NCI-H2196 (cell line): ENCODE results near the gene HCLS1.

Experiments used
- DNase-seq: peaks from one replicate; lab custom pipeline; 2025; ENCODE audit not compliant: unreplicated experiment; lab: John Stamatoyannopoulos, UW

Gene HCLS1

DNA sequence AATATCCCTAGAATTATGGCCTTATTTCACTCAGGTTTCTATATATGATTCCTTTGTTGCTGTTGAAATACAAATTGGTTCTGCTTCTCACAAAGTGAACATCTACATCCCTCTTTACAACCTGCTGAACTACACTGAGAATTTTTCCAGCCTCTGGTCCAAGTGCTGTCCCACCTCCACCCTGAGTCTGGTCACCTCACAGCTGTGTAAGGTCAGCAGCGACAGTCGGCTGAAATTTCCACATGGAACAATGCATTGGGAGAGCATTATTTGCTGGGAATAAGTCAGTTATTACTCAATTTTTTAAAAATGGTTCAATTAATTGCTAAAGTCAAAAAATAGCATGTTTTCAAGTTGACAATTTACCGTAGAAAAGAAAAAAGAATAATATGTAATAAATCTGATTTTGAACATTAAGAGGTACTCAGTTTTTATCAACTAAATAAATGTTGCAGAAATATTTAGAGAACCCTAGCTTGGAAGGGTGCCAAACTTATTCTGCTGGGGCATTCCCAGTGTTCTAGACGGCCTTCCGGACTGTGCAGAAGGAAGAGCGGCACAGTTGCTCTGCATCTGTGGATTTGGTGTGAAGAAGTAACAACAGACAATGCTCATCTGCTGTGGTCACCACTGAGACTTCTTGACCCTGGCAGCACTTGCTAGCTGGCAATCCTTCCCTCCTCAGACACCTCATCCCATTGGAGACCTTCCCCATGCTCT is 1.8 kb downstream of the HCLS1 start:
- no peak for DNase-seq

DNA sequence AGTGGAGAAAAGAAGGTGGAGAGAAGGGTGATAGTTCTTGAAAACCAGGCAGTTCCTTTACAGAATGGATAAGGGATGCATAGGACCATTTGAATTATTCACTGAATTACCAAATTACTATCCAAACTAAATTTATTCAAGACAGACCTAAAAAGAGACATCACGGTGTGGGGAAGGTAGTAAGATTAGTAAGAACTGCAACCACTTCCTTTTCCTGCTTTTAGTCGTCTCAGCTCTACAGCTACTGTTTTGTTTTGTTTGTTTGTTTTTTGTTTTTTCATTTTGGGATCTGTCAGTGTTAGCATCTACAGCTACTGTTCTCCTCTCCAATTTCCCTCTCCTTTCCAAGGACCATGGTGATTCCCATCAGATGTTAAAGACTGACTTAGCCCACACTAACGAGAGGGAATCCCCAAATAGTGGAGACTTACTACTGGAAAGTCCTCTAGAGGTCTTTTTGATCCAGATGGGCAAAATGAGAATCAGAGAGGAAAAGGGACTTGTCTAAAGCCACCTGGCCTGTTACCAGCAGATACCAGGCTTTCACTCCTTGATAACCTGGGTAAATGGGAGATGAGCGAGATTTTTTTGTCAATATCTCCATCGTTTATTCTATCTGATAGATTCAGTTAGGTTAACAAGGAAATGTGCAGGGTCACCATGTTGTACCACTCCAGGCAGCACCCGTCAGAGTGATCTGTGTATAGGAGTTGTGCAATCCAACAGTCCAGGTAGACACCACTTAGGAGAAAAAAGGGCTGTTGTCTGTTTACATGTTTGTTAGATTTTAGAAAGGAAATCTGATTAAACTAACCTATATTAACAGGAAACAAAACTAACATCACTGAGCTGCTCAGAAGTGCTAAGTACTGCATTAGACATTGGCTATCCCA is 6.0 kb downstream of the HCLS1 start:
- no peak for DNase-seq

DNA sequence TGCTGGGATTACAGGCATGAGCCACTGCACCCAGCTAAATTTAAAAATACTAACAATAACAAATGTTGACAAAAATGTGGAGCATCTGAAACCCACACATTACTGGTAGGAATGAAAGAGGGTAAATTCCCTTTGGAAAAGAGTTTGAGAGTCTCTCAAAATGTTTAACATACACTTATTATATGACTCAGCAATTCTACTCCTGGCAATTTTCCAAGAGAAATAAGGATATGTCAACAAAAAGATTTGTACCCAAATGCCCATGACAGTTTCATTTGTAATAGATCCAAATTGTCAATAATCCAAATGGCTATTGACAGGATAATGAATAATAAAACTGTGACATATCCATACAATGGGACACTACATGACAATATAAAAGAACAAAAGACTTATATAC is 9.0 kb downstream of the HCLS1 start:
- peak; percentile 16 for DNase-seq

DNA sequence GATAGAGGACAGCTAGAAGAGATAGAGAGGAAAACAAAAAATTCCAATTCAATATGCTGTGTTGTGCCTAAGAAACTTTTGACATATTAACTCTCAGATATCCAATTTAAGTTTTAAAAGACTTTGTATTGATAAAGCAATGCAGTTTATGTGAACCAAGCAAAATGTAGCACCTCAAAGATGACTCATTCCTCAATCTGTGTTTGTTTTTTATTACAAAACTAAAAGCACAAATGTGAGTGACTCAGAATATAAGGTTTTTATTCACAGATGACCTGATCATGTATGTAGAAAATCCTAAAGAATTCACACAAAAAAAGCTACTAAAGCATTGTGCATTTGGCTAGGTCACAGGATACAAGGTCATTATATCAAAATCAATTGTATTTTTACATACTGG is 11.1 kb downstream of the HCLS1 start:
- no peak for DNase-seq

DNA sequence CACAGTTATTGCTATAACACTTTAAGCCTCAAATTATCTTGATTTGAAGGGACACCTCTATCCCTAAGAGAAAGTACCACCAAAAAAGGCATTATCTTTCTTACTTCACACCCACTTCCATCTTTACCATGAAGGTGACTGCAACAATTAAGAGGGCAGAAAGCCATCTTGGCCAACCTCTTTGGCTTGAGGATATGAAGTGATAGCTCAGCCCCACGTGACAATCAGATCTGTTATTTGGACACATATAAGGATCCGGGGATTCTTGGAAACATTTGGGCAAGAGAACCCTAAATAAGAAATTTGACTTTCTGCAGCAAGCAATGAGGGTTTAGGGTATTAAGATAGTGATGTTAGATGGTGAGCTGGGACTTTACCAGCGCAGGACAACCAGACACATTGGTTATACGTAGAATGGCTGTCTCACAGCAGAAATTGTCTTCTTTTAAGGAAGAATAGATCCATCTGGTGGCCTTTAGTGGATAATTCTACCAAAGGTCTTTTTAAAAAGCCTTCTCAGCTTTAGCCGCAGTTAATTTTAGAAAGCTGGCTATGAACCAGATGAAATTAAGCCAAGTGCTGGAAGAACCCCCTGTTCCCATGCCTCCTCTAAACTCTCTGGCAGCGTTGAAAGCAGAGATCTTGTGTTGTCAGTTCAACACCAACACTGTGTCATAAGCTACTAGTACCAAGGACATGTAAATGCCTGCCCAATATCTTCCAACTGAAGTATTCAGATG is 12.3 kb downstream of the HCLS1 start:
- no peak for DNase-seq

- DNase-seq: no peak
Measured at GRCh38 chr3:121645054-121645453, 15.6 kb downstream of the HCLS1 start.

DNA sequence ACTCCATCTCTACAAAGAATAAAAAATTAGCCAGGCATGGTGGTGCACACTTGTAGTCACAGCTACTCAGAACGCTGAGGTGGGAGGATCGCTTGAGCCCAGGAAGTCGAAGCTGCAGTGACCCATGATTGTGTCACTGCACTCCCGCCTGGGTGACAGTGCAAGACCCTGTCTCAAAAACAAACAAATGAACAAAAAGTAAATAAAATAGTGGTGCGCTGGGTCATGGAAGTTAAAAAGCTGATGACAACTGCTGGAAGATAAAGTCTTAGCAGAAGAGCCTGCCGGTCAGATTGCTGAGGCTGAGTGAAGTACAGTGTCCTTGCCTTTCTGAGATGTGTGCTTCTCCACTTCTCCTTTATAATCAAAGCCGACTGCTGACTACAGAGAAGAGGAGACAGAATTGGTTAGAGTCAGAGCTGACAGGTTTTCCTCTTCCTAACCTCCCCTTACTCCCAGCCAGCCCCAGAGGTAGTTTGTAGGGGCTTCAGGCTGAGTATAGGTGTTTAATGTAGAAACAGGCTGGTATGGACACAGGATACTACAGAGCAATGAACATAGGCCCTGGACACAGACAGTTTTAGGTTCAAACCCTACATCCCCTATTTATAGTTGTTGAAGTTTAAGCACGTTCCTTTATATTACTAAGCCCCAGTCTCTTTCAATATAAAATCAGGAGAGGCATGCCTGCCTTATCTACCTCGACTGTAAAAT is 17.9 kb downstream of the HCLS1 start:
- no peak for DNase-seq

DNA sequence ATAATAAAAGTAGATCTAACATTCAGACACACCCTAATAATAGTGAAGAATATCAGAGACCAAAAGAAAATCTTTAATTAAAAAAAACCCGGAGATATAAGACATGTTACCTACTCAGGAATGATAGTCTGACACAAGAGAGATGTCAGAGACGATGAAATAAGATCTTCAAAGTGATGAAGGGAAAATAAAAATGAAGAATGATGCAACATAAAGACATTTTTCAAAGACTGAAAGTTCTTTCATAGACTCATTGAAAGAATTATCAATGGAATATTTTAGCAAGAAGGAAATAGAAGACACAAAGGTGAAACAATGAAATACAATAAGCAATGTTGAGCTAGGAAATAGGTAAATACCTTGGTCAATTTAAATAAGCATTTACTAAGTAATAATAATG is 19.6 kb downstream of the HCLS1 start:
- DNase-seq: no peak

- no peak for DNase-seq
Measured at GRCh38 chr3:121637922-121638321, 22.8 kb downstream of the HCLS1 start.

GRCh38 chr3:121630355-121630754 is 30.3 kb downstream of the HCLS1 start:
- no peak for DNase-seq

GRCh38 chr3:121629601-121630000 is 31.1 kb downstream of the HCLS1 start:
- no peak for DNase-seq

DNA sequence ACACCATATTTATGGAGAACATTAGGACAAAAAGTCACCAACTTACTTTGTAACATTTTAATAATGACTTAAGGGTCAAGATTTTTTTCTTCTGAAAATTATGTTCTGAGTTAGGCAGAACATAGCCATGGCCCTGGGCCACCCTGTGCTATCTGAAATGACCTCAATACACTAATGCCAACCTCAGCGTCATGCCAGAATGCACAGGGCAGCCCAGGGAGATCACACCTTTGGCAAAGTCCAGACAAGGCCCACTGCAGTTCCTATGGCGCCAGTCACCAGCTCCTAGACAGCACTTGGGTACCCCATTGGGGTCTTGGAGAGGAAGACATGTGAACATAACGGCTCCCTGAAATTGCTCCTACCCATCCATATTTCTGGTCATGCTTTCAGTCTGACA is 33.1 kb downstream of the HCLS1 start:
- no peak for DNase-seq

DNA sequence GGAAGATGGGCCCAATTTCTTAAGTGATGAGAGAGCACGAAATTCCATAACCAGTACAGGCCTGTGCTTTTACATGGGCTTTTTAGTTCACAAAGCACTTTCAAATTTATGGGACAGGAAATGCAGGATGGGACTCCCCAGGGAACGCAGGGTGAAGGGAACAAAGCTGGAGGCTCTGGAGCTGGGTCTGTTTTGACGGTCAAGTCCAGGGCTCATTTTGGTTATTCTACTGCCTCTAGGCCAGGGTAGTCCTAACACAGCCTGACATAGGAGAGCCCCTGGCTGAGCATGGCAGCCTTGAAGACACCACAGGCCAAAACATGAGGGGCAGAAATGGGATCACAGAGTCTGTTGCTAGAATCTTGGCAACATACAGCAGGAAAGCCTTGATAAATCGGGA is 33.5 kb downstream of the HCLS1 start:
- DNase-seq: no peak

GRCh38 chr3:121626495-121626894 is 34.2 kb downstream of the HCLS1 start:
- DNase-seq: no peak

DNA sequence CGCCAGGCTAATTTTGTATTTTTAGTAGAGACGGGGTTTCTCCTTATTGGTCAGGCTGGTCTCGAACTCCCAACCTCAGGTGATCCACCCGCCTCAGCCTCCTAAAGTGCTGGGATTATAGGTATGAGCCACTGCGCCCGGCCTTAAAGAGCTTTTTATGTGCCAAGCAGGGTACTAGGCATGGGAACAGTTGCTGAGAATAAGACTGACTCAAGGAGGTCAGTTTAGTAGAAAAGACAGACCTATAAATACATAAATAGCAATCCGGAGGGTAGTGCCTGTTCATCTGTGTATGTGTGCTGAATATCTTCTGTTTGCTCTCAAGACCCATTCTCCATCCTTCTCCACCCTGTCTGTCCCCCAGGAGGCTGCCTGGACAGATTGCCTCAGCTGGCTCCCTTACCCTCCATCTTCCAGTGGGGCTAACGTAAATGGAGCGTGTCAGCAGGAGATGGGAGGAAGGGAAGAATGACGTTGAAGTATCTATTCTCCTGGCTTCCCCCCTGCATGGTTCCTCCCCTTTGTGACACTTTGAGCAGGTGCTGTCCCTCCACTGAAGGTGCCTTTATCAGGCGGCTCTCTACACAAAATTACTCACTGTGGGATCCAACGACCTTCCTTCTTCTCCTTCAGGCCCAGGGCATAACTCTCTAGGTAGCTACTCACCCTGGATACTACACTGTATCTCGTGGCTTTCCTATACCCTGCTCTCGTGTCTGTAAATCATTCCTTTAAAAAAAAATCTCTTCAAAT is 36.4 kb downstream of the HCLS1 start:
- DNase-seq: no peak

DNA sequence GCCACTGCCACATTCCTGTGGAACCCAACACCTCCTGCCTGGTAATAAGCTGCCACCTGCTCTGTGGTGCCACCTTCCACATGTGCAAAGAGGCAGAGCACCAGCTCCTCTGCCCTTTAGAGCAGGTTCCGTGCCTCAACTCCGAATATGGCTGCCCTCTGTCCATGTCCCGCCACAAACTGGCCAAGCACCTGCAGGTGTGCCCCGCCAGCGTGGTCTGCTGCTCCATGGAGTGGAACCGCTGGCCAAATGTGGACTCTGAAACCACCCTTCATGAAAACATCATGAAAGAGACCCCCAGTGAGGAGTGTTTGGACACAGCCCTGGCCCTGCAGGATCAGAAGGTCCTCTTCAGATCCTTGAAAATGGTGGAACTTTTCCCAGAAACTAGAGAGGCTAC is 39.2 kb downstream of the HCLS1 start:
- no peak for DNase-seq

DNA sequence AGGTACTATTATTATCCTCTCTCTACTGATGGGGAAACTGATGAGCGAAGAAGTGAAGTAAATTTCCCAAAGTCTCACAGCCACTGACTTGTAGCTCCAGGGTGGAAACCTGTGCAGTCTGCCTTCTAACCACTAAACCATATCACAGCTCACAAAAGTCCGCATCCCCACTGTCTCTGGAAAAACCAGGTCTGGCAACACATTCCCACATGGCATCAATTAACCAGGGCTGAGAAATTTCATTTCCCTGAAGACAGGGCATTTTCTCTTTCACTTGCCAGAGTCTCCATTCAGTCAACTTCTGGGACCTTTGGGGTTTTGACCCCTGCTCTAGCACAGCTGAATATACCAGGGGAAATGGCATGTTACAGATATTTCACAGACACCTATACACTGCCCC is 41.0 kb downstream of the HCLS1 start:
- DNase-seq: no peak

GRCh38 chr3:121606106-121606505 is 54.6 kb downstream of the HCLS1 start:
- DNase-seq: no peak

- DNase-seq: no peak
Measured at GRCh38 chr3:121604759-121605158, 55.9 kb downstream of the HCLS1 start.

- no peak for DNase-seq
Measured at GRCh38 chr3:121601212-121601812, 59.4 kb downstream of the HCLS1 start.
